ENCODE data around the gene NSUN2. TPM values are rescaled to one million over a fixed set of nuclear protein-coding genes. Genes with fewer than 3 reads are reported as not detected.
A peak's percentile ranks its signal among the peaks of the same experiment; 100 is the strongest.

NSUN2 gene
- total RNA-seq, 2 donors from 2014 or later, result 42.2 to 52.6 TPM

DNA sequence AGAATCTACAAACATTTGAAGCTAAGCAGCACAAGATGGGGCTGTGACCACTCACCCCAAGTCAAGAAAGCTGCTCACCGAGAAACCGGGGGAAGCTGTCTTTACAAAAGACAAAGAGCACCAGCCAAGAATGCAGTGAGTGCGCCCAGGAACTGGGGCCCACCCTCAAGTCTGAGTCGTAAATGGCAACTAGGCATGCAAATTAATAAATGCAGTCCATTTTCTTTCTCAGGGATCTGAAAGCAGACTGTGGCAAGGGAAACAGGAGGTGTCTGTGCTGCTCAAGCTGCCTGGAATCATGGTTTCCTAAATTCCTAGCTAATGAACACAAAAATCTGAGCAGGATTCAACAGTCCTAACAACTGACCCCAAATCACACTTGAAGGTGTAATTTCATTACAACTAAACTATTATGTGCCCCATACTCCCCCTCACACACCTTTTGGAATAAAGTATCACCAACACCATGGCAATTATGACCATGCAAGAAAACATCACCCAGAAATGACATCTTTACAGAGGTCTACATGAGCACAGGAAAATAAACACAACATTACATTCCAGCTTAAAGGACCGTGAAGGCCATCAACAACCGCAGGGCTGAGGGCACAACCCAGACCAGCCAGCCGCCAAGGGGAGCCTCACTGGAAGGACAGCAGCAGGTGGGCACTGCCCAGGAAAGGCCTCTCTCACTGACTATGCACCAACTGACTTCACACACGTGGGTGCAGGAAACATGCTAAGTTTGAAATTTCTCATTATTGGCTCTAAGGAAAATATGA lies 17.6 kb downstream of the NSUN2 start:
- Histone ChIP-seq H3K27me3 (replicated peaks; ENCODE audit: insufficient read depth) (no peaks in the 10 kb centered on the region), H3K9me3 (no peaks in the 10 kb centered on the region), H3K4me3 (no peak overlapping the region), H3K27ac (no peak overlapping the region), H3K4me1 (ENCODE audit: control insufficient read depth in 1 of 2, low read depth in 2 of 2) (peaks cover 0 to 17% of the 10 kb centered on the region in 2 donors), H3K36me3 (peaks cover 37% of the 10 kb centered on the region)
- ATAC-seq (ENCODE audit: insufficient number of reproducible peaks, low FRiP score, low read depth) (no peak), DNase-seq (ENCODE audit: low spot score) (no peak)
- TF ChIP-seq, protein P1, sequence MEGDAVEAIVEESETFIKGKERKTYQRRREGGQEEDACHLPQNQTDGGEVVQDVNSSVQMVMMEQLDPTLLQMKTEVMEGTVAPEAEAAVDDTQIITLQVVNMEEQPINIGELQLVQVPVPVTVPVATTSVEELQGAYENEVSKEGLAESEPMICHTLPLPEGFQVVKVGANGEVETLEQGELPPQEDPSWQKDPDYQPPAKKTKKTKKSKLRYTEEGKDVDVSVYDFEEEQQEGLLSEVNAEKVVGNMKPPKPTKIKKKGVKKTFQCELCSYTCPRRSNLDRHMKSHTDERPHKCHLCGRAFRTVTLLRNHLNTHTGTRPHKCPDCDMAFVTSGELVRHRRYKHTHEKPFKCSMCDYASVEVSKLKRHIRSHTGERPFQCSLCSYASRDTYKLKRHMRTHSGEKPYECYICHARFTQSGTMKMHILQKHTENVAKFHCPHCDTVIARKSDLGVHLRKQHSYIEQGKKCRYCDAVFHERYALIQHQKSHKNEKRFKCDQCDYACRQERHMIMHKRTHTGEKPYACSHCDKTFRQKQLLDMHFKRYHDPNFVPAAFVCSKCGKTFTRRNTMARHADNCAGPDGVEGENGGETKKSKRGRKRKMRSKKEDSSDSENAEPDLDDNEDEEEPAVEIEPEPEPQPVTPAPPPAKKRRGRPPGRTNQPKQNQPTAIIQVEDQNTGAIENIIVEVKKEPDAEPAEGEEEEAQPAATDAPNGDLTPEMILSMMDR (IDR thresholded peaks at IDR 0.05), result no peak

DNA sequence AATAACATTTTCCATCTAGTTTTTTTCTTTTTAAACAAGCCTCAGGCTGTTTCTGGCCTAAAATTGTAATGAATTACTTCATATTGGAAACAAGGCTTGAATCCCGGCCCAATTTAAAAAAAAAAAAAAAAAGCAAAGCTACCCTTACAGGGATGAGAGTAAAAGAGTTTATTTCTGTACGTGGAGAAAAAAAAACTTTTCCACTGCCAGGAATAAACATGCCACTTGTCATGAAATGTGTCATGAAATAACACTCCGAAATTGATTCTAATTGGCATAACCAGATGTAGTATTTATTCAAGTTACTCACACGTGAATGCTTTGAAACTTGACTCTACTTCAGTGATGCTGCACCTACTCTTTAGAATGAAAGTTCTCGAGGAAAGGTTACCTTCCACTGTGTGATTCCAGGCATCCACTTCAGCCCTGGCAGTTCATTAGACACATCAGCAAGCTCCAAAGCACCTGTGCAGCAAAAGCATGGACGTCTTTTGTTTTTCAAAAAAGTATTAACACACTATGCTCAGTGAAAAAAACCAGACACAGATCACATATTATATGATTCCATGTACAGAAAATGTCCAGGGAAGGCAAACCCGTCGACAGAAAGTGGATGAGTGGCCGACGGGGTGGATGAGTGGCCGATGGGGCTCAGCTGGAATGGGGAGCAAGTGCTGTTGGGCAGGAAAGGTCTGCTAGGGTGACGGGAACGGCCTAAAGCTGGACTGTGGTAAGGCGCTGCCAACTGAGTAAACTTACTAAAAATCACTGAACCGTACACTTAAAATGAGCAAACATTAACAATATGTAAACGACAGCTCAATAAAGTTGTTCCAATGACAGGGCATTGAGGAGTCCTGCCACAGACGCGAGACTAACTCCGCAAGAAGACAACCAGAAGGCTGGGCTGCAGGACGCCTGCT lies 21.2 kb downstream of the NSUN2 start:
- Histone ChIP-seq H3K27me3 (replicated peaks; ENCODE audit: insufficient read depth) (no peaks in the 10 kb centered on the region), H3K27ac (peak overlapping the region; percentile 49 to 60), H3K9me3 (no peaks in the 10 kb centered on the region), H3K4me3 (no peak overlapping the region), H3K4me1 (ENCODE audit: control insufficient read depth in 1 of 2, low read depth in 2 of 2) (peaks cover 0 to 17% of the 10 kb centered on the region in 2 donors), H3K36me3 (peaks cover 50% of the 10 kb centered on the region)
- ATAC-seq (ENCODE audit: insufficient number of reproducible peaks, low FRiP score, low read depth), result peak; percentile 82
- TF ChIP-seq, protein P1 (IDR thresholded peaks at IDR 0.05), result no peak
- DNase-seq (ENCODE audit: low spot score), result no peak

DNA sequence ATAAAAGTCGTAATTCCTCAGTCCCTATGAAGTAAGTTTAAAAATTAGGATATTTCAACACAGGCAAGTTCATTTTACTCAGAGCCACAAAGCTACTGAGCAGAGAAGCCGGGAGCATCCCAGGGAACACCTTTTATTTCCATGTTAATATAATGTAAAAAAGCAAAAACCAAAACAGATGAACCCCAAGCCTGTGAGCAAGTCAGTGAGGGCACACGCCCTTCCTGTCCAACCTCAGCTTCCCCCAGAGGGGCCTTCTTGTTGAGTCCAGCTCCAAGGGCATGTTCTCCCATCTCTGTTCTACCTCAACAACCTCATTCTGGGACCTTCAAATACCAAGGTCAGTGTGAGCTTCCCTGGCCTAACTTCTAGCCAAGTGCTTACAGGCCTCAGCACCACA lies 24.8 kb downstream of the NSUN2 start:
- H3K4me3 ChIP-seq, result no peak overlapping the region

DNA sequence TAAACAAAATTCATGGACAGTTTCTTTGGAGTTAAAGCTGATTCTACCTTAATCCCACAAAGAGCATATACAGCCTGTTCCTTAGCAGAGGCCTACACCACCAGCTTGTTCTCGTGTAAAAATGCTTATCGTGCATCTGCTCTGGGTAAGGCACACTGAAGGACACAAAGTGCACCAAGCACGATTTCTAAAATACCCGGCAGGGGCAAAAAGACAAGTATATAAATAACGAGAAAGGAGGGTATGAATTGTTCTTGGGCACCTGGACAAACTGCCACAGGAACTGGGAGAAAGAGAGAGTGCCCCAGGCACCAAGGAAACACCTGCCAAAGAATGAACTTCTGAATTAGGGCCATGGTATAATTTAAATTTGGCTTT lies 25.3 kb downstream of the NSUN2 start:
- H3K4me3 ChIP-seq, result no peak overlapping the region
- H3K27ac ChIP-seq, result no peak overlapping the region
- TF ChIP-seq, protein P1 (IDR thresholded peaks at IDR 0.05), result no peak
- H3K36me3 ChIP-seq, result peaks cover 69% of the 10 kb centered on the region
- H3K4me1 ChIP-seq (ENCODE audit: control insufficient read depth in 1 of 2, low read depth in 2 of 2), result peaks cover 0 to 17% of the 10 kb centered on the region in 2 donors
- no peak for DNase-seq (ENCODE audit: low spot score)
- no peak for ATAC-seq (ENCODE audit: insufficient number of reproducible peaks, low FRiP score, low read depth)
- no peaks in the 10 kb centered on the region for H3K27me3 ChIP-seq (replicated peaks; ENCODE audit: insufficient read depth)
- H3K9me3 ChIP-seq, result no peaks in the 10 kb centered on the region

More for the DNA sequence above, 24.8 kb downstream of the NSUN2 start:
- H3K27ac ChIP-seq, result no peak overlapping the region
- no peak for ATAC-seq (ENCODE audit: insufficient number of reproducible peaks, low FRiP score, low read depth)
- peaks cover 65% of the 10 kb centered on the region for H3K36me3 ChIP-seq
- H3K9me3 ChIP-seq, result no peaks in the 10 kb centered on the region
- TF ChIP-seq, protein P1 (IDR thresholded peaks at IDR 0.05), result no peak
- no peak for DNase-seq (ENCODE audit: low spot score)
- no peaks in the 10 kb centered on the region for H3K27me3 ChIP-seq (replicated peaks; ENCODE audit: insufficient read depth)
- peaks cover 0 to 17% of the 10 kb centered on the region in 2 donors for H3K4me1 ChIP-seq (ENCODE audit: control insufficient read depth in 1 of 2, low read depth in 2 of 2)

Data from thoracic aorta (tissue), 2 donors.